Testis (tissue), 3 donors: ENCODE measurements around the gene ZFR. TPM values are rescaled to one million over a fixed set of nuclear protein-coding genes. Genes with fewer than 3 reads are reported as not detected.

Experiments
- DNase-seq: peaks from one replicate; pipeline ENCODE4 v3.0.0-alpha.2; 2019
- H3K27ac ChIP-seq, 2 donors: fragments of 200-600 bp; sonication (generic); one replicate each; pipeline ENCODE4 v1.5.1; 2019
- H3K27me3 ChIP-seq: fragments of 200-600 bp; sonication (generic); one replicate; pipeline ENCODE4 v1.5.1; 2019
- H3K36me3 ChIP-seq: fragments of 200-600 bp; sonication (generic); one replicate; pipeline ENCODE4 v1.5.1; 2017; ENCODE audit warnings: low read depth; ENCODE audit errors: missing control alignments
- H3K4me1 ChIP-seq: fragments of 200-600 bp; sonication (generic); one replicate; pipeline ENCODE4 v1.5.1; 2019
- H3K4me3 ChIP-seq, 2 donors: fragments of 200-600 bp; sonication (generic); one replicate each; pipeline ENCODE4 v1.5.1; 2017 to 2019
- H3K9me3 ChIP-seq: fragments of 200-600 bp; sonication (generic); one replicate; pipeline ENCODE4 v1.5.1; 2017
- CTCF ChIP-seq, 3 experiments: fragments of 450-650 bp in 2 of 3; fragments of 200-600 bp in 1 of 3; sonication (generic) in 1 of 3; IDR thresholded peaks; one replicate each; pipeline ENCODE4 v1.5.1; 2016 to 2019; ENCODE audit warnings: antibody characterized with exemption in 3 of 3, mild to moderate bottlenecking in 2 of 3, moderate library complexity in 1 of 3
- POLR2A ChIP-seq: fragments of 450-650 bp; IDR thresholded peaks from one replicate; pipeline ENCODE4 v1.6.1; 2017; ENCODE audit warnings: antibody characterized with exemption, mild to moderate bottlenecking, moderate library complexity
- WGBS, 2 donors: methylation state at CpG; one replicate each; pipeline ENCODE4 v1.1.5; 2018; 5-methylcytosine and 5-hydroxymethylcytosine counted together
- intact Hi-C: fragments of 100-400 bp; cut with DNase I; formaldehyde crosslinking; loops from one replicate; pipeline ENCODE4 v1.15.1; 2023; ENCODE audit warnings: low total_unique reads
- polyA plus RNA-seq: library from polyadenylated mRNA; stranded (reverse); fragments of 350-450 nt; fragmentation: Illumina TruSeq; extraction: RNeasy Lipid Tissue Mini Kit (QIAGEN cat#74804); gene quantifications from one replicate; pipeline ENCODE4 v1.2.3, GENCODE V29; 2014; ENCODE audit warnings: low read depth, low replicate concordance; ENCODE audit not compliant: insufficient read depth
- total RNA-seq, 2 donors: library from RNA; depleted of rRNA; stranded (reverse); fragments of >200 nt; gene quantifications; one replicate each; pipeline ENCODE4 v1.2.3, GENCODE V29; 2016

ZFR gene
- total and polyA plus RNA-seq, 3 donors from 2014 or later, result 77.1 to 112 (median 97.2) TPM

DNA sequence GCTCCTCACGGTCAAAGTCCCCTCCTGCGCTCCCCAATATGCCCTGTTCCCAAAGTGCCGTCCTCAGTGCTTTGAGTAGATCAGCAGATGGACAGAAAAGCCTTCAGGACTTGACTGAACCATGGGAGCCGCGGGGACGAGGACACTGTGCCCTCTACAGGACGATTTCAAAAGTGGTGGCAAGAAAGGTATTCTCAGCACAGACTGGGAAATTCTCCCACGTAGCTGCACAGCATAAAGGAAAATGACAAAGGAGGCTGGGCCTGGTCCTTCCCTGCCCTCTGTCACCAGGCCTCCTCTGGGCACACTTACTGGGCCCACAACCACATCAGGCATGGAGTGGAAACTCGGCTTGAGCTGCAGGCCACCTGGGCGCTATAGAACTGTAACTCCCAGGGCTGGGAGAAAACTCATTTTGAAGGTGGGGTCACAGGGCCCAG lies 115.1 kb downstream of the ZFR start:
- H3K4me3 ChIP-seq, result no peak overlapping the region
- WGBS, 2 donors, result 67 to 84% methylated on average over 9 to 10 of the region's 10 CpGs
- H3K4me1 ChIP-seq, result peaks cover 12% of the 10 kb centered on the region
- H3K27ac ChIP-seq, result no peak overlapping the region
- no peaks in the 10 kb centered on the region for H3K27me3 ChIP-seq
- DNase-seq, result peak; percentile 76
- no peaks in the 10 kb centered on the region for H3K36me3 ChIP-seq
- no peak for TF ChIP-seq POLR2A
- TF ChIP-seq CTCF (IDR thresholded peaks at IDR 0.05), result peak in 2 of 3 experiments; percentile 37 to 56
- intact Hi-C loops, result no loop called here
- H3K9me3 ChIP-seq, result no peaks in the 10 kb centered on the region

DNA sequence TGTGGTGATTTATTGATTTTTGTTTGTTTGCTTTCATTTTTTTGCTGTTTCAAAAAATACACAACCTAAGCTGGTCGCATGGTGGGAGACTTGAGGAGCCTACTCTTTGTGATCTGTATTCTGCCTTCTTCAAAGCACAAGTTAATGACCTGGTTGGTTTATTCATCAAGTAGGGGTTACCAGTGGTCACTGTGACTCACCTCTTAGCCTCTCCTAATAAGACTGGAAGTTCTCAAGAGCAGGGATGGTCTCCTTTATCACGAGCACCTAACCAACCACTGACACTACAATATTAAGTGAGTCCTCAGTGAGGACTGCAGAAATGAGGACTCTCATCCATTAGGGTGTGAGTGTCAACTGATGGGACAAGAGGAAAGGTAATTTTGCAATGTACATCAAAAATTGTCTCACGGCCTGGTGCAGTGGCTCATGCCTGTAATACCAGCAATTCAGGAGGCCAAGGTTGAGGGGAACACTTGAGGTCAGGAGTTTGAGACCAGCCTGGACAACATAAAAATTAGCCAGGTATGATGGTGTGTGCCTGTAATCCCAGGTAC lies 118.2 kb downstream of the ZFR start:
- intact Hi-C loops, result no loop called here
- H3K36me3 ChIP-seq, result no peaks in the 10 kb centered on the region
- no peak overlapping the region for H3K4me3 ChIP-seq
- no peaks in the 10 kb centered on the region for H3K27me3 ChIP-seq
- no peak for DNase-seq
- H3K27ac ChIP-seq, result no peak overlapping the region
- no peaks in the 10 kb centered on the region for H3K9me3 ChIP-seq
- 93% methylated on average over 3 of the region's 3 CpGs for WGBS, 2 donors
- H3K4me1 ChIP-seq, result peaks cover 12% of the 10 kb centered on the region
- TF ChIP-seq CTCF (IDR thresholded peaks at IDR 0.05) (no peak), POLR2A (no peak)

DNA sequence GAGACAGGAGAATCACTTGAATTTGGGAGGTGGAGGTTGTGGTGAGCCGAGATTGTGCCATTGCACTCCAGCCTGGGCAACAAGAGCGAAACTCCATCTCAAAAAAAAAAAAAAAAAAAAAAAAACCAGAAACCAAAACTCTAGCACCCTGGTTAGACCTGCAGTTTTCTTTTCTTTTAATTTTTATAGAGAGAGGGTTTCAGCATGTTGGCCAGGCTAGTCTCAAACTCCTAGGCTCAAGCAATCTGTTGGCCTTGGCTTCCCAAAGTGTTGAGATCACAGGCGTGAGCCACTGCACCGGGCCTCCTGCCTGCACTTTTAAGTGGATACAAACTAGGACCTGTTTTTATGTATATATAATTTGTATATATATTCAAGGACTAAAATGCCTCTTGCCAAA lies 118.9 kb downstream of the ZFR start:
- H3K27ac ChIP-seq, result no peak overlapping the region
- H3K4me1 ChIP-seq, result peaks cover 12% of the 10 kb centered on the region
- H3K36me3 ChIP-seq, result no peaks in the 10 kb centered on the region
- 87 to 93% methylated on average over 4 of the region's 4 CpGs for WGBS, 2 donors
- intact Hi-C loops, result no loop called here
- TF ChIP-seq POLR2A (no peak), CTCF (IDR thresholded peaks at IDR 0.05) (no peak)
- no peak overlapping the region for H3K4me3 ChIP-seq
- no peaks in the 10 kb centered on the region for H3K9me3 ChIP-seq
- no peaks in the 10 kb centered on the region for H3K27me3 ChIP-seq
- no peak for DNase-seq

DNA sequence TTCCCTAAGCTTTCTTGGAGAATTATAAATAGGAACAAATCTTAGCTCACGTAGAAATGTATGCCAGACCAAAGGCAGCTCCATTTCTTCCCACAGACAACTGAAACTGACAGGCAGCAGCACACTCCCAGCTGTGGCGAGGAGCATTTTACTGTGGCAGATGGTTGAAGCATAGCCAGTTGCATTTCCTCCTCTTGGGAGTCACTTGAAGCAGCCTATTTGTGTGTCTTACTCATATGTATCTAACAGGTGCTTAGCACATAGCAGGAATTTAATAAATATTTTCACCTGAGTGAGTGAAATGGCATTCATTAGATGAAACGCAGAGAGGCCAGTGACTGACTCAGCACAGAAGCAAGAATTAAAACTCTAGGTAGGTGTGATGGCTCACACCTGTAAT lies 119.5 kb downstream of the ZFR start:
- DNase-seq, result no peak
- intact Hi-C loops, result no loop called here
- 84 to 91% methylated on average over 3 of the region's 3 CpGs for WGBS, 2 donors
- no peaks in the 10 kb centered on the region for H3K27me3 ChIP-seq
- H3K27ac ChIP-seq, result no peak overlapping the region
- peaks cover 8% of the 10 kb centered on the region for H3K4me1 ChIP-seq
- no peak for TF ChIP-seq CTCF (IDR thresholded peaks at IDR 0.05)
- no peak for TF ChIP-seq POLR2A
- H3K36me3 ChIP-seq, result no peaks in the 10 kb centered on the region
- H3K4me3 ChIP-seq, result no peak overlapping the region
- H3K9me3 ChIP-seq, result no peaks in the 10 kb centered on the region

- Histone ChIP-seq H3K9me3 (no peaks in the 10 kb centered on the region), H3K4me3 (peak overlapping the region in 1 of 2 donors; percentile 23), H3K27me3 (no peaks in the 10 kb centered on the region), H3K36me3 (no peaks in the 10 kb centered on the region), H3K4me1 (no peaks in the 10 kb centered on the region), H3K27ac (no peak overlapping the region)
- 47 to 72% methylated on average over 8 of the region's 8 CpGs for WGBS, 2 donors
- no peak for DNase-seq
- no peak for TF ChIP-seq POLR2A
- no peak for TF ChIP-seq CTCF (IDR thresholded peaks at IDR 0.05)
- intact Hi-C loops, result no loop called here
Observed at GRCh38 chr5:32323741-32324140, 120.8 kb downstream of the ZFR start.
